LNCAP (cell line): ENCODE measurements around the gene SCAF8.

Source experiments
- CTCF ChIP-seq: fragments of 450-650 bp; IDR thresholded peaks from 2 replicates; pipeline ENCODE4 v1.5.1; 2017; ENCODE audit warnings: mild to moderate bottlenecking

The SCAF8 gene

GRCh38 chr6:154815938-154816820 is 83.0 kb downstream of the SCAF8 start:
- TF ChIP-seq CTCF = no peak

- no peak for TF ChIP-seq CTCF
These were observed 87.9 kb downstream of the SCAF8 start for GRCh38 chr6:154821099-154821498.

GRCh38 chr6:154821638-154822037 is 88.4 kb downstream of the SCAF8 start:
- TF ChIP-seq CTCF = no peak

GRCh38 chr6:154822947-154823558 is 89.8 kb downstream of the SCAF8 start:
- no peak for TF ChIP-seq CTCF

- no peak for TF ChIP-seq CTCF
These were observed 90.9 kb downstream of the SCAF8 start for GRCh38 chr6:154824076-154824475.

GRCh38 chr6:154829970-154830369 is 96.8 kb downstream of the SCAF8 start:
- no peak for TF ChIP-seq CTCF

- no peak for TF ChIP-seq CTCF
These were observed 97.6 kb downstream of the SCAF8 start for GRCh38 chr6:154830771-154831170.
